T-helper 1 cell treated with Interleukin-12 subunit alpha and Interleukin-12 subunit beta and Interleukin-4 antibody, amounts not matched to agents 30 μg/mL and 1 μg/mL, for 36 hours (primary cell): ENCODE data around the gene WDR18.

Experiments used
- H3K27ac Mint-ChIP-seq: one replicate; pipeline ENCODE4 v1.8.0; 2021; ENCODE audit warnings: mild to moderate bottlenecking, mixed read lengths
- H3K27me3 Mint-ChIP-seq: one replicate; pipeline ENCODE4 v1.8.0; 2021; ENCODE audit warnings: low read depth, mixed read lengths
- H3K36me3 Mint-ChIP-seq: one replicate; pipeline ENCODE4 v1.8.0; 2021; ENCODE audit warnings: low read depth, mixed read lengths
- H3K4me1 Mint-ChIP-seq: one replicate; pipeline ENCODE4 v1.8.0; 2021; ENCODE audit warnings: low read depth, mixed read lengths
- H3K4me3 Mint-ChIP-seq: one replicate; pipeline ENCODE4 v1.8.0; 2021; ENCODE audit warnings: mild to moderate bottlenecking, moderate library complexity, mixed read lengths
- H3K9me3 Mint-ChIP-seq: one replicate; pipeline ENCODE4 v1.8.0; 2021; ENCODE audit warnings: mixed read lengths

The WDR18 gene

DNA sequence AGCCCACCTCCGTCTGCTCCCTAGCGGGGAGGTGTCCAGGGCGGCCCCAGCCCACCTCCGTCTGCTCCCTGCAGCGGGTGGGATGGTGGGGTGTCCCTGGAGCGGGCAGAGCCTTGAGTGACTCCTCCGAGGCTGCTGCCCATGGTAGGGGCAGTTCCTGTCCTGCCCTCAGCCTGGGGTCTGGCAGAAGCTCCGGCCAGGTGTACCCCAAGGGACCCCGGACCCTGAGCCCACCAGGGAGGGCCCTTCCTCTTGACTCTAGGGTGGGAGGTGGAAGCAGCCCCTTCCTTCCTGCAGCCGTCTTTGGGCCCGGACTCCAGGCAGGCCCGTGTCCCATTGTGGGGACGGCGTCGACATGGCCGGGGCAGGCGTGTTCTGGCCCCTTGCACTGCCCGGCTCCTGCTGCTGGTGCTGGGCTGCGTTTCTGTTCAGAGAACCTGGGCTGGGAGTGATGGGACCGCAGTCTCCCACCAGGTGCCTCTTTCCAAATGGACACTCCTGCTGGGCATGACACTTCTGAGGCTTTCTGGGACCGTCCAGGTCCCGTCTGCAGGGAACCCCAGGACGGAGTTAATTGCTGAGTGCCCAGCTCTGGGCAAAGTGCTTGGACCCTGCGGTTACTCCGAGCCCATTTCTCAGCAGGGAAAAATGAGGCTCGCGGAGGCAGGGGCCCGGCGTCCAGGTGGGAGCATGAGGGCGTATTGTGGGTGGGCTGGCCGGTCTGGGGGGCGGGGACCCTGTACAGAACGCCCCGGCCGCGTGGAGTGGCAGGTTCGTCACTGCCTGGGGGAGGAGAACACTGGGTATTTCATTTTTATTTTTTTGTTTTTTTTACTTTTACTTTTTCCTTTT lies 38.5 kb upstream of the WDR18 start:
- peaks cover 6% of the 10 kb centered on the region for H3K4me1 Mint-ChIP-seq
- H3K27ac Mint-ChIP-seq, result no peak overlapping the region
- peaks cover 2% of the 10 kb centered on the region for H3K36me3 Mint-ChIP-seq
- no peaks in the 10 kb centered on the region for H3K27me3 Mint-ChIP-seq
- H3K9me3 Mint-ChIP-seq, result no peaks in the 10 kb centered on the region
- no peak overlapping the region for H3K4me3 Mint-ChIP-seq

DNA sequence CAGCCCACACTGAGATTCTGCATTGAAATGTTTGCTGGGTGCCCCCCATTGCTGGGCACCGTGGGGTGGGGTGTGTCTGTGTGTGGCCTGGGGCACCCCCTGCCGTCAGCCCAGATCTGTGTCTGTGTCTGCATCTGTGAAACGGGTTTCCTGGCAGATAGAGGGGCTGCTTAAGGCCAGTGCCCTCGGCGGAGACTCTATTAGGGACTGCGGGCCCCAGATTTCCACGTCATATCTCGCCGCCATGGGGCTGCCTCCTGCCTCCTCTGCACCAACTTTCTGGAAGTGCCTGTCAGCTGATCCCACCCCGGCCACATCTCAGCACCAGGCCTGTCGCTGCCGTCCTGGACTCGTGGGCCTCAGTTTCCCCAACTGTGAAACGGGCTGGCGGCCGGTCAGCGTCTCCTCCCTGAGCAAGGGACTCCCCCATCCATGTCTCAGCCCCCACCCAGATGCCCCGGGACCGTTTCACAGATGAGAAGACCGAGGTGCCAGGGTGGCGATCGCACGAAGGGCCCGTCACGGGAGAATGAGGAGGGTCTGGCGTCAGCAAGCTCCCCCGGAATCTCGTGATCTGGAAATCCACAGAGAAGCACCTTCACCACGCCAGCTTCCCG lies 36.9 kb upstream of the WDR18 start:
- Mint-ChIP-seq H3K4me1 (no peaks in the 10 kb centered on the region), H3K9me3 (no peaks in the 10 kb centered on the region), H3K27me3 (no peaks in the 10 kb centered on the region), H3K36me3 (no peaks in the 10 kb centered on the region), H3K27ac (no peak overlapping the region), H3K4me3 (no peak overlapping the region)

DNA sequence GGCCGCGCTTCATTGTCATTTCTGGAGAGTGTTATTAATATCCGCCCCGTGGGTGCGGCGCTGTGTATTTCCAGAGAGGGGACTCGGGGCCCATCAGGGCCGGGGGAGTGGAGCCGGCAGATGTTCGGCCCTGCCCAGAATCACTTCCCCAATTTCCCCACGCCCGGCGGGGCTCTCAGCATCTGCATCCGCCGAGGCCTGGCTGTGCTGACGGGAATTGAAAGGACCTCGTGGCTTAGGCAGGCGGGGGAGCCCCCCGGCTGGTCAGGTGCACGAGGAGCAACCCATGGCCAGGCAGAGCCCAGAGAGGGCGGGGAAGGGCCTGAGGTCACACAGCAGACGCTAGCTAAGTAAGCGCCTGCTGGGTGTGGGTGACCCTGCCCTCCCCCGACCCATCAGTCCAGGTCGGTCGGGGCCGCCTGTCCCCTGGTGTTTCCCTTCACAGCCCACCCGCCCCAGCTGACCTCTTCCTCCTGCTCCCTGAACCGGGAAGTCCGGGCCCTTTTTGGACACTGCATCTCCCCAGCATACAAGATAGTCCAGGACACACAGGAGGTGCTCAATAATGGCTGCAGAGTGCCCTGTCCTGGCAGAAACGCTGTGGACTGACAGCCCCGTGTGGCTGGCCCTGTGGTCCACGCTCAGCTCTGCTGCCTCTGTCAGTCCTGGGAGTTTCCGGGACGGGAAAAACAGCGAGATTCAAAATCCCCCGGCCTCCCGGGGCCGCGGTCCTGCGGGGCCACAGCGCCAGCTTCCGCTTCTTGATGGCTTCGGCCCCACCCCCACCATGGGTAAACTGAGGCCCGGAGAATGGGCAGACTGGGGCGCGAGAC lies 36.2 kb upstream of the WDR18 start:
- Mint-ChIP-seq H3K36me3 (no peaks in the 10 kb centered on the region), H3K9me3 (no peaks in the 10 kb centered on the region), H3K27ac (no peak overlapping the region), H3K27me3 (no peaks in the 10 kb centered on the region), H3K4me3 (no peak overlapping the region), H3K4me1 (no peaks in the 10 kb centered on the region)

- H3K4me1 Mint-ChIP-seq, result peaks cover 2% of the 10 kb centered on the region
- H3K36me3 Mint-ChIP-seq, result no peaks in the 10 kb centered on the region
- H3K4me3 Mint-ChIP-seq, result no peak overlapping the region
- H3K27me3 Mint-ChIP-seq, result no peaks in the 10 kb centered on the region
- no peak overlapping the region for H3K27ac Mint-ChIP-seq
- no peaks in the 10 kb centered on the region for H3K9me3 Mint-ChIP-seq
These were observed 35.2 kb upstream of the WDR18 start for GRCh38 chr19:948842-949496.

GRCh38 chr19:950352-951066 lies 33.6 kb upstream of the WDR18 start:
- H3K36me3 Mint-ChIP-seq, result no peaks in the 10 kb centered on the region
- H3K9me3 Mint-ChIP-seq, result no peaks in the 10 kb centered on the region
- peaks cover 2% of the 10 kb centered on the region for H3K4me1 Mint-ChIP-seq
- no peaks in the 10 kb centered on the region for H3K27me3 Mint-ChIP-seq
- H3K27ac Mint-ChIP-seq, result no peak overlapping the region
- no peak overlapping the region for H3K4me3 Mint-ChIP-seq

GRCh38 chr19:952049-952679 lies 32.0 kb upstream of the WDR18 start:
- Mint-ChIP-seq H3K27me3 (no peaks in the 10 kb centered on the region), H3K27ac (no peak overlapping the region), H3K4me3 (no peak overlapping the region), H3K4me1 (peaks cover 2% of the 10 kb centered on the region), H3K9me3 (no peaks in the 10 kb centered on the region), H3K36me3 (no peaks in the 10 kb centered on the region)

GRCh38 chr19:952680-953444 lies 31.3 kb upstream of the WDR18 start:
- Mint-ChIP-seq H3K27ac (peak overlapping the region; percentile 49), H3K9me3 (no peaks in the 10 kb centered on the region), H3K4me1 (peaks cover 2% of the 10 kb centered on the region), H3K27me3 (no peaks in the 10 kb centered on the region), H3K4me3 (peak overlapping the region; percentile 34), H3K36me3 (no peaks in the 10 kb centered on the region)

DNA sequence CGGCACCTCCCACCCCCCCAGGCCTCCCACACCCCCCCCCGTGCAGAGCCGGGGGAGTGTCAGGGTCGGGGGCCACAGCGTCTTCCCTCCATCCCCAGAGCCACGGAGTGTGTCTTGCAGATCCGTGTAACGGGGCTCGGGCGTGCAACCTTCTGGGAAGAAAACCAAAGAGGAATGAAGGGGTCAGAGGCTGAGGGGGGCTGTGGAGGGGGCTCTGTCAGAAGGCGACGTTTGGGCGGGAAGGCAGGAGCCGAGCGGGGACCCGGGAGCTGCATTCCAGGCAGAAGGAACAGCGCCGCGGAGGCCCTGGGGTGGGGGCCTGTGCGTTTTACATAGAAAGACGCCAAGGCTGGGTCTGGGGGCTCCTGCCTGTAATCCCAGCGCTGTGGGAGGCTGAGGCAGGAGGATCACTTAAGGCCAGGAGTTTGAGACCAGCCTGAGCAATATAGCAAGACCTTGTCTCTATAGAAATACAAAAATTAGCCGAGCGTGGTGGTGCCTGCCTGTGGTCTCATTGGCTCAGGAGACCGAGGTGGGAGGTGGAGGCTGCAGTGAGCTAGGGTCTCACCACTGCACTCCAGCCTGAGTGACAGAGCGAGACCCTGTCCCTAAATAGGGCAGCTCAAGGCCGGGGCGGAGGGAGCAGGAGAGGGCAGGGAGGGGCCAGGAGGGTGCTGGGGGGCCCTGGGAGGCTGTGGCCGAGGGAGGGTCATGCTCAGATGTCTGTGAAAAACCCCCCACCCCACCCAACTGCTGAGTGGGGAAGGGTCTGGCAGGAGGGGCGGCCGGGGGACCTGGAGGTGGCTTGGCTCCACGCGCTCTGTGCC lies 30.5 kb upstream of the WDR18 start:
- H3K9me3 Mint-ChIP-seq, result no peaks in the 10 kb centered on the region
- H3K27me3 Mint-ChIP-seq, result no peaks in the 10 kb centered on the region
- no peaks in the 10 kb centered on the region for H3K36me3 Mint-ChIP-seq
- H3K4me1 Mint-ChIP-seq, result peaks cover 2% of the 10 kb centered on the region
- no peak overlapping the region for H3K4me3 Mint-ChIP-seq
- no peak overlapping the region for H3K27ac Mint-ChIP-seq

- Mint-ChIP-seq H3K9me3 (no peaks in the 10 kb centered on the region), H3K27ac (no peak overlapping the region)
These were observed 29.9 kb upstream of the WDR18 start for GRCh38 chr19:954272-954671.

DNA sequence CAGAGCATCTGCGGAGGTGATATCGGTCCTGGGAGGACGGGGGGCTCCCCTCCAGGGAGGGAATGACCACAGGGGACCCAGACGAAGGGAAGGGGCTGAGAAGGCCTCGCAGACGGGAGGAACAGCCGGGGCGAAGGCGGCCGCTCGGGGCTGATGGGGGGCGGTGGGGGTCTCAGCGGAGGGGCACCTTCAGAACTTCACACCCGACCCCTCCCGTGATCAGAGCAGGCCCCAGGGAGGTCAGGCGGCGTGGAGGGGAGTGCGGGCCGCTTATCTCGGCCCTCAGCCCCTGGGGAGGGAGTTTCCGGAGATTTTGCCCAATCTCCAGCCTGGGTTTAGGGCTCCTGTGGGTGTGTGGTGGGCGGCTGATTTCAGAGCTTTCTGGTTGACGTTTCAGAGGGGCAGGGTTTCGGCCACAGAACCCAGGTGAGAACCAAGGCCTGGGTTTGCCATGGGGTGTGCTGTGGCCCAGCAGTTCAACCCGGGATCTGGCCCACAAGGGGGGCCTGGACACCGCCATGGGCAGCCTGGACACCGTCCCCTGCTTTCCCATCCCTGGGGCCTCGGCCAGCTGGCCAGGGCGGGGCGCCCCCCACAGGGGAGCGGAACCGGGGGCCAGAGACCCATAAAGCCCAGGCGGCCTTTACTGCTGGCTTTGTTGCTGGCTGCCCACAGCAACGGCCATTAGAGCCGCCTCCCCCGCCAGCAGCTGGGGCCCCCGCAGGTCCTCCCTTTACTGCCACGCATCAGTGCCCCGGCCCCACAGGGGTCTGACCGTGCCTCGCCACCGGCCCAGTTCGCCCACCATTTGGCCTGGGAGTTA lies 29.3 kb upstream of the WDR18 start:
- H3K4me1 Mint-ChIP-seq, result peaks cover 4% of the 10 kb centered on the region

More at GRCh38 chr19:954272-954671, 29.9 kb upstream of the WDR18 start:
- Mint-ChIP-seq H3K27me3 (no peaks in the 10 kb centered on the region), H3K36me3 (no peaks in the 10 kb centered on the region), H3K4me3 (no peak overlapping the region), H3K4me1 (peaks cover 4% of the 10 kb centered on the region)

DNA sequence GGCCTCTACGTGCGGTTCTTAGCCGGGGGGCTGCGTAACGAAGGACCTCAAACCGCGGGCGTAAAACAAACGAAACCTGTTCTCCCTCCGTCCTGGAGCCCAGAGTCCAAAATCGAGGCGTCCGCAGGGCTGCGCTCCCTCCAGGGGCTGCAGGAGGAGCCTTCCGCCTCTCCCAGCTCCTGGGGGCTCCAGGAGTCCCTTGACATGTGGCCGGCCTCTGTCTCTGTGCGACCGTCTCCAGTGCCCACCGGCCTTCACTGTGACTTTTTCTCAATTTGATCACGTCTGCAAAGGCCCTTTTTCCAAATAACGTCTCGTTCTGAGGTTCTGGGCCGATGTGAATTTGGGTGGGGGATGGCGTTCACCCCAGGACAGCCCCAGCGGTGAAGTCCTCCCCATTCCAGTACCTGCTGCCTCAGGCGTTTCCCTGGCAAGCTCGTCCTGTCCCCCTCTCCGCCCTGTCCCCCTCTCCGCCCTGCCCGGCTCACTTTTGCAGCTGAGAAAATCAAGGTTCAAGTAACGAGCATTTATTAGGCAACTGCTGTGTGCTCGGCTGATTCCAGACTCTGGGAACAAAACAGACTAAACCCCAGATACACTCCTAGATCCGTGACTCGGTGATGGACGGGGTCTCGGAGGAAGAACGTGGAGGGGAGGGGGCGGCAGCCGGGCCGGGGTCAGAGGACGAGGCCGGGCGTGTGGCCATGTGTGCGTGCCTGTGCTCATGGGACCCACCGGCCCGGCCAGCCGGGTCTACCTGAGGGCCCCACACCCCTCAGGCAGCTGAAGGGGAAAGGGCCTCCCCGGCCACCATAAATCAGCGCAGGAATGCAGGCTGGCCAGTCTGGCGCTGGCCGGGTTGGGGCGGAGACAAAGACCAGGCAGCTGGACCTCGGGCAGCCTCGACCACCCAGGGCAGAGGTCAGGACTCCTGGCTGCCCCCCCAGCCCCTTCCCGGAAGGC lies 28.1 kb upstream of the WDR18 start:
- Mint-ChIP-seq H3K36me3 (no peaks in the 10 kb centered on the region), H3K4me1 (peaks cover 4% of the 10 kb centered on the region), H3K9me3 (no peaks in the 10 kb centered on the region), H3K4me3 (no peak overlapping the region), H3K27ac (no peak overlapping the region), H3K27me3 (no peaks in the 10 kb centered on the region)

More for the DNA sequence above, 29.3 kb upstream of the WDR18 start:
- no peaks in the 10 kb centered on the region for H3K36me3 Mint-ChIP-seq
- H3K9me3 Mint-ChIP-seq, result no peaks in the 10 kb centered on the region
- no peaks in the 10 kb centered on the region for H3K27me3 Mint-ChIP-seq
- no peak overlapping the region for H3K27ac Mint-ChIP-seq
- H3K4me3 Mint-ChIP-seq, result no peak overlapping the region
